GM12878 (cell line): ENCODE measurements around the gene RYR2.

Experiments
- CEBPB ChIP-seq, 2 experiments: fragments of 150-350 bp in 1 of 2; IDR thresholded peaks; 2 replicates each; pipeline ENCODE4 v1.6.1; 2012 to 2014; ENCODE audit warnings: low read depth in 2 of 2, low read length in 2 of 2, borderline replicate concordance in 1 of 2, inconsistent platforms in 1 of 2
- CEBPZ ChIP-seq: fragments of 150-350 bp; IDR thresholded peaks from 2 replicates; pipeline ENCODE4 v1.6.1; 2016; ENCODE audit warnings: low read depth, low read length
- CHD4 ChIP-seq: fragments of 200-600 bp; sonication (generic); IDR thresholded peaks from 2 replicates; pipeline ENCODE4 v1.6.1; 2016; ENCODE audit warnings: mild to moderate bottlenecking
- CTCF ChIP-seq, 3 experiments: IDR thresholded peaks in 2 of 3; conservative IDR thresholded peaks in 1 of 3; 2 replicates each; pipeline ENCODE4 v1.5.1; 2011; ENCODE audit warnings: low read depth in 3 of 3, low read length in 3 of 3, mild to moderate bottlenecking in 3 of 3, control low read depth in 2 of 3, moderate library complexity in 2 of 3, inconsistent platforms in 1 of 3, mixed read lengths in 1 of 3; ENCODE audit not compliant: control insufficient read depth in 2 of 3, insufficient read depth in 1 of 3; ENCODE audit errors: extremely low read depth in 1 of 3
- EP300 ChIP-seq, 2 experiments: fragments of 150-350 bp in 1 of 2; IDR thresholded peaks; 2 replicates each; pipeline ENCODE4 v1.6.1; 2011 to 2012; ENCODE audit warnings: low read depth in 2 of 2, low read length in 2 of 2, borderline replicate concordance in 1 of 2, improper control_type of control experiment in 1 of 2, inconsistent platforms in 1 of 2; ENCODE audit not compliant: control insufficient read depth in 1 of 2
- KDM1A ChIP-seq: fragments of 200-600 bp; sonication (generic); IDR thresholded peaks from 2 replicates; pipeline ENCODE4 v1.6.1; 2016; ENCODE audit warnings: borderline replicate concordance
- RAD51 ChIP-seq: fragments of 450-650 bp; IDR thresholded peaks from 2 replicates; pipeline ENCODE4 v1.6.1; 2016; ENCODE audit warnings: moderate library complexity, mild to moderate bottlenecking, inconsistent platforms
- SREBF1 ChIP-seq: IDR thresholded peaks from 2 replicates; pipeline ENCODE4 v1.6.1; 2012; ENCODE audit warnings: mild to moderate bottlenecking, low read length
- SUZ12 ChIP-seq: fragments of 200-600 bp; sonication (generic); IDR thresholded peaks from one replicate; pipeline ENCODE4 v1.6.1; 2018; ENCODE audit warnings: antibody characterized with exemption, mild to moderate bottlenecking; ENCODE audit not compliant: unreplicated experiment
- ZZZ3 ChIP-seq: IDR thresholded peaks from 2 replicates; pipeline ENCODE4 v1.6.1; 2011; ENCODE audit warnings: low read depth; ENCODE audit not compliant: control insufficient read depth, insufficient read length

- no peak for TF ChIP-seq CEBPZ
- peak; percentile 22 to 32 (median 22); a peak in 2 of 6 replicates for TF ChIP-seq CTCF (IDR thresholded peaks at IDR 0.05 in 2 of 3, conservative IDR thresholded peaks at IDR 0.05 in 1 of 3; ENCODE audit: control insufficient read depth in 2 of 3, extremely low read depth in 1 of 3, insufficient read depth in 1 of 3, low read depth in 3 of 3, low read length in 3 of 3)
- TF ChIP-seq CHD4, result no peak
- no peak for TF ChIP-seq KDM1A
- no peak for TF ChIP-seq RAD51
- no peak for TF ChIP-seq ZZZ3
- TF ChIP-seq EP300 (IDR thresholded peaks at IDR 0.05; ENCODE audit: borderline replicate concordance in 1 of 2, control insufficient read depth in 1 of 2, low read depth in 2 of 2, low read length in 2 of 2), result no peak
- TF ChIP-seq SREBF1, result no peak
- no peak for TF ChIP-seq SUZ12
- TF ChIP-seq CEBPB (IDR thresholded peaks at IDR 0.05; ENCODE audit: borderline replicate concordance in 1 of 2, low read depth in 2 of 2, low read length in 2 of 2), result no peak
These were observed 757.9 kb downstream of the RYR2 start for GRCh38 chr1:237799762-237800474.
